SHP77 treated with DMSO at 0.1 percent for 48 hours (cell line): ENCODE measurements around the gene SDK1.

Experiments used
- DNase-seq: peaks from one replicate; lab custom pipeline; 2025; lab: John Stamatoyannopoulos, UW

The SDK1 gene

GRCh38 chr7:3989723-3990122 is 688.7 kb downstream of the SDK1 start:
- DNase-seq = no peak

- DNase-seq = no peak
Observed at GRCh38 chr7:3991731-3992231, 690.7 kb downstream of the SDK1 start.

GRCh38 chr7:3992841-3993240 is 691.8 kb downstream of the SDK1 start:
- DNase-seq = no peak

- DNase-seq = no peak
Observed at GRCh38 chr7:3994764-3995163, 693.7 kb downstream of the SDK1 start.

GRCh38 chr7:3995187-3995586 is 694.1 kb downstream of the SDK1 start:
- no peak for DNase-seq

- peak; percentile 16 for DNase-seq
Observed at GRCh38 chr7:3998060-3998459, 697.0 kb downstream of the SDK1 start.

- no peak for DNase-seq
Observed at GRCh38 chr7:4000139-4000538, 699.1 kb downstream of the SDK1 start.

- DNase-seq = no peak
Observed at GRCh38 chr7:4000934-4001333, 699.9 kb downstream of the SDK1 start.

GRCh38 chr7:4001742-4002141 is 700.7 kb downstream of the SDK1 start:
- no peak for DNase-seq

GRCh38 chr7:4003503-4003902 is 702.5 kb downstream of the SDK1 start:
- DNase-seq = no peak

GRCh38 chr7:4006687-4007086 is 705.6 kb downstream of the SDK1 start:
- peak; percentile 87 for DNase-seq

GRCh38 chr7:4009211-4010060 is 708.4 kb downstream of the SDK1 start:
- DNase-seq = no peak

- no peak for DNase-seq
Observed at GRCh38 chr7:4010061-4010605, 709.1 kb downstream of the SDK1 start.

- DNase-seq = no peak
Observed at GRCh38 chr7:4010923-4011656, 710.0 kb downstream of the SDK1 start.

GRCh38 chr7:4013793-4014192 is 712.7 kb downstream of the SDK1 start:
- DNase-seq = no peak

GRCh38 chr7:4014346-4015050 is 713.4 kb downstream of the SDK1 start:
- no peak for DNase-seq

GRCh38 chr7:4015371-4015770 is 714.3 kb downstream of the SDK1 start:
- no peak for DNase-seq

- no peak for DNase-seq
Observed at GRCh38 chr7:4015996-4016395, 714.9 kb downstream of the SDK1 start.

GRCh38 chr7:4017081-4017480 is 716.0 kb downstream of the SDK1 start:
- no peak for DNase-seq

- no peak for DNase-seq
Observed at GRCh38 chr7:4017785-4018184, 716.7 kb downstream of the SDK1 start.

GRCh38 chr7:4018601-4019316 is 717.7 kb downstream of the SDK1 start:
- no peak for DNase-seq

GRCh38 chr7:4020086-4020485 is 719.0 kb downstream of the SDK1 start:
- no peak for DNase-seq
